Stimulated activated naive CD4-positive, alpha-beta T cell (primary cell): Measurements from ENCODE around the gene SCN7A.
"Not testable (repeated sequence)": the region's sequence is repeated elsewhere in the genome, so short reads cannot be mapped to it uniquely, and the experiment has no call there.

Source experiments
- DNase-seq, 6 experiments: peaks; one replicate each; lab custom pipeline; 2025; lab: John Stamatoyannopoulos, UW

The SCN7A gene

DNA sequence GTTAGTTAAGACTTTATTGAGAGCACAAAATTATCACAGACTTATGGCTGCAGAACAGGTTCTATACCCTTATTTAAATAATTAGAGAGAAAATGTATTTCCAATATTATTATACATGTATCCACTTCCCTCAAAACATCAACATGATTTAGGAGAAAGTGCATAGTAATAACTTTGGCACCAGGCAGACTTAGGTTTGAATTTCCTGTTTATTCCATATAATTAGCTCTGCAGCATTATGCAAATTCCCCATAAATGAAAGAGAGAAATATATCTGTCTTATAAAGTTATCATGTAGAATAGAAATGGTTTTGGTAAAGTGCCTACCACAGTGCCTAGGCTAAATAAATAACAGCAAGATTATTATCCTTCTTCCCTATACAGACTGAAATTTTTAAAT, 133.6 kb downstream of the SCN7A start:
- no peak for DNase-seq

DNA sequence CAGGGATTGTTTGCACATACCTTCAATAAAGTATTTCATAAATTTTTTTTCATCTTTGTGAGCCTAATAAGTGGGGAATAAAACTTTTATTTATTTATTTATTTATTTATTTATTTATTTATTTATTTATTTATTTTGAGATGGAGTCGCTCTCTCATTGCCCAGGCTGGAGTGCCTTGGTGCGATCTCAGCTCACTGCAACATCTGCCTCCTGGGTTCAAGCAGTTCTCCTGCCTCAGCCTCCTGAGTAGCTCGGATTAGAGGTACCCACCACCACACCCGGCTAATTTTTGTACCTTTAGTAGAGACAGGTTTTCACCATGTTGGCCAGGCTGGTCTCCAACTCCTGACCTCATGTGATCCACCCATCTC, 136.1 kb downstream of the SCN7A start:
- not testable (repeated sequence) for DNase-seq

GRCh38 chr2:166357068-166357949, 136.7 kb downstream of the SCN7A start:
- DNase-seq, result no peak
